GM18526 (cell line): ENCODE measurements around the gene TP73.

ENCODE experiments used
- POLR2A ChIP-seq: IDR thresholded peaks from 3 replicates; pipeline ENCODE4 v1.6.1; 2011; ENCODE audit not compliant: insufficient read length; ENCODE audit errors: extremely low read depth

Gene TP73

DNA sequence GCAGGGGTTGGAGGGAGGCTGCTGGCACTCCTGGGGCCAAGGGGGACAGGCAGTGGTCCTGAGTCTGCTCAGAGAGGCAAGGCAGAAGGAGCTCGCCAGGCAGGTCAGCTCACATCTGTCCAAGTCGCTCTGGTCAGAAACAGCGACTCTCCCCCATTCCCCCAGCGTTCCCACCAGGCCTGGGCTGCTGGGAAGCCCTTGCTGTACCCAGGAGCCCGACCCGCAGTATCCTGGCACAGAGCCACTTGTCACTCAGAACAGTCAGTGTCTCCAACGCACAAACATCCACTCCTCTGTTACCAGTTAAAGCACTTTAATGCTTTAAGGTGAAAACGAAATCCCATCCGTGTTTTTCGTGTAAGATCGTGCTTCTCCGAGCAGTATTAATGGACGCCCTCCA lies 83.4 kb downstream of the TP73 start:
- TF ChIP-seq POLR2A, result no peak

DNA sequence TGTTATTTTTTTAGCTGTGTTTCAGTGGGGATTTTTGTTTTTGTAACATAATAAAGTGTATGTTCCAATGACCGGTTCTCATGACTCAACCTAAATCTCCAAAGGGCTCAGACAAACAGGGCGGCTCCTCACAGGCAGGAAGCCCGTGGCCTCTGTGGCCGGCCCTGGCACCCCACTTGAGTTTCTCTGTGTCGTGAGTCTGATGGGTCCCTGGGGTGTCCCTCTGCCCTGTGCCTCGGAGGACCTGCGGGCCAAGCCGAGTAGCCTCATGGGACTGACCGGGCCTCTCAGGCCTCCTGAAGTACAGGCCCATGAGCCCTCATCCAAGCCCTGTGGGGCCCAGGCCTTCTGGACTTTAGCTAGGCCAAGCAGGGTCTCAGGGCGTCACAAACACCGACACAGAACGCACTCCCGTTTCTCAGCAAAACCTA lies 83.8 kb downstream of the TP73 start:
- no peak for TF ChIP-seq POLR2A

DNA sequence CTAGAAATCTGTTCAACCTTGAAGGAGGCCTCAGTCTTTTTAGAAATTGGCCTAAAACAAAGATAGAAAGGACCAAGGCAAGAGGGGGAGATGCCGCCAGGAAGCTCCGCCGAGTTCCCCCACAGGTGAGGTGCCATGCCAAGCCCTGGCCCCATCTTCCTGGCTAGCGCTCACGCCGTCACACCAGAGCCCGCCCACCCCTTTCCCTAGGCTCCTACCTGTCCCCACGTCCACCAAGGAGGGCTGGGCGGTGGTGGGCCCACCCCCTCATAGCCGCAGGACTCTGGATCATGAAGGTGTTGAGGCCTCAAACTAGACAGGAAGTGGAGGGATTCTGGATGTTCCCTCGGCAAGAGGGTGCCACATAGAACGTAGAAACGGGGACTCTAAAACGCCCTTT lies 84.4 kb downstream of the TP73 start:
- no peak for TF ChIP-seq POLR2A

DNA sequence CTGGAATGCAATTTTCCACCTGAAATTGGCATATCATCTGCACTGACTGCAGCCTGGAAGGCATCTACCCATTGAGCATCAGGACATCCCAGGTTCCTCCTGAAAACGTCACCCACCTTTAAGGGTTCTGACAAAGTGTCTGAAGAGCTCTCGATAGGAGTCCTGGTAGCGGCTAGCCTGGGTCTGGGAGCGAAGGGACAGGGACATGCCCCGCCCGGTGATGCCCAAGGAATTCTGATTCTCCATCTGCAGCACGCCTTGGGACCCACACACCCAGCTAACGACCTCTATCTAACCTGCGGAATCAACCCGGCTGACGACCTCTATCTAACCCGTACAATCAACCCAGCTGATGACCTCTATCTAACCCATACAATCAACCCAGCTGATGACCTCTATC lies 86.6 kb downstream of the TP73 start:
- TF ChIP-seq POLR2A, result no peak

DNA sequence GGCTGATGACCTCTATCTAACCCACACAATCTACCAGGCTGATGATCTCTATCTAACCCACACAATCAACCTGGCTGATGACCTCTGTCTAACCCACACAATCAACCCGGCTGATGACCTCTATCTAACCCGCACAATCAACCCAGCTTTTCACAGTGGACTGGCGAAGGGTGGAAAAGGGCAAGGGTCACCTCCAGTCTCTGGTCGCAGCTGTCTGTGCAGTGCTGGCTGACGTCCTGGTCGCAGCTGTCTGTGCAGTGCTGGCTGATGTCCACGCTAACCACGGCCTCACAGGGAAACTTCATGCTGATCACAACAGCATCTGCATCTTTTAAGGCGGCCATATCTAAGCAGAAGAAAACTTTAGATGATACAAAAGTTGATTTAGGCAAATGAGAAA lies 87.7 kb downstream of the TP73 start:
- no peak for TF ChIP-seq POLR2A

DNA sequence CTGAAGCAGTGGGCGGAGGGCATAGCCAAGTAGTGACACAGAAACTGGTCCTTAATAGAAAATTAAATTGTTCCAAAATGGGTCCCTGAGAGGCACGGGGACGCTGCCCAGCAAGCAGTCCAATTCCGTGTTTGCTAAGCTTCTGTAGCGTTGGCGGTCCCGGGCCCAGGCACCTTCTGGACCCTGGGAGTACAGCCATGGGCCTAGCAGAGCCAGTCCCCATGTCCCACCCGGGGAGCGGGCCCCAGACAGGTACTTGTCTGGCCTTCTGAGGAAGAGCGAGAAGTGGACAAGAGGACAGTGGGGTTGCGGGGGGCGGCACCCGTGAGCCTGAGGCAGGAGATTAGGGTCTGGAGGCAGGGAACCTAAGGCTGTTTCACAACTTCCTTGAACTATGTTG lies 88.4 kb downstream of the TP73 start:
- TF ChIP-seq POLR2A, result no peak

DNA sequence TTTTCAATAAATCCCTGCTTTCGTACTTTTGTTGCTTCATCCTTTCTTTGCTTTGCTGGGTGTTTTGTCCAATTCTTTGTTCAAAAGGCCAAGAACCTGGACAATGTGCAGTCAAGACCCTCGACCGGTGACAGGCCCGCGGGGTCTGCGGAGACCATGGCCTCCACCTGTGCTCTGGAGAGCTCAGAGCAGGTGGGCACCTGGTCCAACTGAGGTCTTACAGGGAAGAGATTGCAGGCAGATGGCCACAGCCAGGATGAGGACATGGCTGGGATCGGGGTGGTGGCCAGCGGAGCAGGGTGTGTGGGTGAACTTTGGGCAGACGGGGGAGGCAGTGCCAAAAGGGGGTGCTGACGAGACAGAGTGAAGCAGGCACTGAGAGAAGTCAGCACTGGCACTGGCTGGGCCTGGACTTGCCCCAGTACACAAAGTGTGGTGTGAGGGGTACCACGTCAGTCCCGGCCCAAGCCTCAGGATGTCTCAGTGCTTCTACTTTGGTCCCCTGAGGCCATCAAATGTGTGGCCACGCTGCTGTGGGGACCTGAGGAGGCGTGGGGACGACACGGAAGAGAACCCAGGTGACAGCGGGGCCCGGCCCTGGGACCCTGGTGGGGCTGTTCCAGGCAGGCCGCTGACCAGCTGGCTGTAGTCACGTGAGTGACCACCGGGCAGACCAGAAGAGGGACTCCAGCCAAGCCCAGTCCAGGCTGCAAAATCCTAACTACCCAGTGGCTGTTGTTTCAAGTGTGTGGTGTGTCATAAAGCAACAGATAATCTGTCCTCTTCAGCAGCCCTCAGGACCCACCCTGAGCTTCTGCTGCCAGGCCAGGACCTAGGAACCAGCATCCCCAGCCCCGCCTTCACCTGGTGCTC lies 89.5 kb downstream of the TP73 start:
- TF ChIP-seq POLR2A, result no peak

DNA sequence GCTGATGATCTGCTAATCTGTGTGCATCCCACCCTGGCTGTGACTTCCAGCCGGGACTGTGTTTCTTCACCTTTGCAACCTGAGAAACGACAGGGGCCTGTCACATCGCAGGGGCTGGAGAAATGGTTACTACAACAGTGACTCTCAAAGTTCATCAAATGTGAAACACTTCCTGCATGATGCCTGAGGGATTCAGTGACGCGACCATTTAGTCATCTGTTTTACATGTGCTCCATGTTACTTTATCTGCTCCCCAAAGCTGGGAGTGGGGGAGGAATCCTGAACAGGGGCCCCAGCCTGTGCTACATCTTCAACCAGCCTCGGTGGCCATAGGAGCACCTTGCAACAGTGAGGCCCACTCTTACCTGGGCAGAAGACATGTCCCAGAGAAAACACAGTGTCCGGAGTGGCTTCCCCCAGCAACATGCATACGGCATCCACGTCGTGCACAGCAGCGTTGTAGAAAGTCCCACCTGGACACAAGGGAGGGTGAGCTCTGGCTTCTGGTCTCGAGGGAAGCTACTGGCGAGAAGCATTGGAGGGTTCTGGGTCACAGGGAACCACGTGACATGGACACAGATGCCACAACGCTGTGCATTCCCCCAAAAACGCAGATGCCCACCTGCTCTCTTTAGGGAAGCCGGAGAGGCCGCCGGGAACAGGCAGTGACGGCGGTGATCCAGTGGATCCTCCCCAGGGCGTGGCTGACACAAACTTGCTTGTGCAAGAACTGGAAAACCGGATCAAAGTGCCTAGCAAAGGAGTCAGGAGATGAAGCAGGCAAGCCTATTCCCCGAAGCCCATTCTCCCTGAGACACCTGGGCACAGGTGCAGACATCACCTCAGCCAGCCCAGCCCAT lies 90.4 kb downstream of the TP73 start:
- no peak for TF ChIP-seq POLR2A

DNA sequence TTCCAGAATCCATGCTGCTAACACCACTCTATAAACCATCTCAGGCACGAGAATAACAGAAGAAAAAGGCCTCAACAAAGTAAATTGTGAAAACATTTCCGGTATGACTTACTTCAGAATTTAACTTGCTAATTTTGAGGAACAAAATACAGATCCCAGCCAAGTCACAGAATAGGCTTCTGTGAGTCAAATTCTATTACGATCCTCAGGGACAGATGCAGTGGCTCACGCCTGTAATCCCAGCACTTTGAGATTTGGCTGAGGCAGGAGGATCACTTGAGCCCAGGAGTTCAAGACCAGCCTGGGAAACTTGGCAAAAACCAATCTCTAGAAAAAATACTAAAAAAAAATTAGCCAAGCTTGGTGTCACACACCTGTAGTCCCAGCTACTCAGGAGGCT lies 91.1 kb downstream of the TP73 start:
- no peak for TF ChIP-seq POLR2A

DNA sequence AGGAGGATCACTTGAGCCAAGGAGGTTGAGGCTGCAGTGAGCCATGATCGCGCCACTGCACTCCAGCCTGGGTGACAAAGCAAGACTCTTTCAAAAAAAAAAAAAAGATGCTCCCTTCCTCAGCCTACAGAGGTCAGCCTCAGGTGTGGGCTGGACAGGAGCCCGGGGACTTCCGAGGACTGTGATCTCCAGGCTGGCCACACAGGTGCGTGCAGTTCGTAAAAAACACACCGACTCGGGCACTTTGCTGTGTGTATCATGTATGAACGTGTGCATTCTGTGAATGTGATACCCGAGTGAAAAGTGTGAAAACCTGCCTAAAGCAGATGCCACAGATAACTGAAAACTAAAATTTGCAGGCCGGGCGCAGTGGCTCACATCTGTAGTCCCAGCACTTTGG lies 91.5 kb downstream of the TP73 start:
- no peak for TF ChIP-seq POLR2A

DNA sequence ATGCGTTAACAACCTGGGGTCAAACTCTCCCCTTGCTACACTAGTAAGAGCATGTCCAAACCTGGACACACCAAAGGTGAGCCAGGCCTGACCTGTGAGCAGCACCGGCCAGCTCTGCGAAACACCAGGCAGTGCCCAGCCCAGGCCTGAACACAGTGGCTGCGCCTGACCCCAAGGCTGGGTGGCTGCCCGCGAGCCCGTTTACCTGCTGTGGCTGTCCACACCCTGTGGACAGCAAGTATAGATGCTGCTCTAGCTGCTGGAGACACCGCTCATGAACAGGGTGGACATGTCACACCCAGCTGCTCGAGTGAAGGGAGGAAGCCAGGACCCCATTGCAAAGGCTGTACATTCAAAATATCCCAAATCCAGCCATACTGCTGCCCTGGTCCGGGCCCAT lies 92.3 kb downstream of the TP73 start:
- no peak for TF ChIP-seq POLR2A

DNA sequence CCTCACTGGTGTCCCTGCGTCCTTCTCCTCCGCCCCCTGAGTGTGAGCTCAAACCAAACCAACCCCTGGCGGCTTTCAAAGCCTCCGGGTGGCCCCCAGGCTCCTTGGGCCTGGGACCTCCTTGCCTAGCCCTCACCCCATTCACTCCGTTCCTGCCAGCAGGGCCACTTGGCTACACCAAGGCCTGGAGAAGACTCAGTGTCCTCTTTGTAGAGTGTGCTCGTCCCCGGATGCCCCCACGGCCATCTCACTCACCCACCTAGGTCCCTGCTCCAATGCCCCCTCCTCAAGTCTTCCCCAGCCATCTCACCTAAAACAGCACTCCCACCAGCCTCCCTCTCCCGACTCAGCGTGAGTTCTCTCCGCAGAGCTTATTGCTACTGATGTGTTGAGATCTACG lies 92.8 kb downstream of the TP73 start:
- no peak for TF ChIP-seq POLR2A

DNA sequence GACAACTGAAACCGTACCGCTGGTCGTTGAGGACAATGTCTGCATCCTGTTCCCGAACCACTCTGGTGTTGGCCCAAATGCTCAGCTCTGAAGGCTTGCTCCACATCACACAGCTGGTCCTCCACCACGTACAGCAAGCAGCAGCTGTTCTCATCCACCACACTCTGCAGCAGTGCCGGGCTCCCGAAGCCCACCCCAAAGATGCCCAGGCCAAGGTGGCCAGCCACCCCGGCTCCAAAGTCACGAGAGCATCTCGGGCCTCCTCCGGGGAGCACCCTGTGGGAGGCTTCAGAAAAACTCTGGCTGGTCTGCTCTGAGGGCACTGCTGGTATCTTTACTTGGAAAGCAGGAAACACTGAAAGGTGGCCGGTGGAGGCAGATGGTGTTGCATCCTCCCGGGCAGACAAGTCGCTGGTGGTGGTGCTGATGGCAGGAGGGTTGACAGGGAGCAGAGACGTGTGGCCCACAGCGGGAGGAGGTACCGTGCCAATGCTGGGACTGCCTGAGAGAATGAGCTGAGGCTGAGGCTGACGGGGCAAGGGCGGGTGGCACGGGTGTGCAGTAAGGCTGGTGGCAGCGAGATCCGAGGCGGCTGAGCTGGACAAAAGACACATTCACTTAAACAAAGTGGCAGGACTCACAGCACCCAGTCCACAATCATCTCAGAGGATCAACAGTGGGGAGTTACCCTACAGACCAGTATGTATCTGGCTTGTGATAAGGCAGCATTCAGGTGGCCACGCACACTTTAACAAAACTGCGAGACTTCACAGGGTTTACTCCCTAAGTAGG lies 93.5 kb downstream of the TP73 start:
- TF ChIP-seq POLR2A, result no peak

DNA sequence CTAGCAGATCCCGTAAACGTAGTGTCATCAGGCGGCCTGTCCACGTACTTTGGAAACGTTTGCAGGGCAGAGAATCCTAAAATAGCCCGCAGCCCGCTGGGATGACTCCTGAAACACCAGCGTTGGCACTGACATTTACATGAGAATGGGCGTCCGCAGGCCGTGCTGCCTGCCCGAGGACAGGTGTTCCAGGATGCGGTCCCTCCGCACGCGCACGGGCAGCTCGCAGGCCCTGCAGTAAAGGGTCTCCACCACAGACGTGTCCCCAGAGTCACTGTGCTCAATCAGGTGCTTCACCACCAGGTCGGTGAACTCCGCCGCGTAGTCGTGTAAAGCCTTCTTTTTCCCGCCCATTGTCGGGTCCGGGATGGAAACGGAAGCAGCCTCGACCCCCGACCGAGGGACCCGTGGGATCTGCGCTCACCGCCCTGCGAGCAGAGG lies 94.1 kb downstream of the TP73 start:
- TF ChIP-seq POLR2A, result no peak

DNA sequence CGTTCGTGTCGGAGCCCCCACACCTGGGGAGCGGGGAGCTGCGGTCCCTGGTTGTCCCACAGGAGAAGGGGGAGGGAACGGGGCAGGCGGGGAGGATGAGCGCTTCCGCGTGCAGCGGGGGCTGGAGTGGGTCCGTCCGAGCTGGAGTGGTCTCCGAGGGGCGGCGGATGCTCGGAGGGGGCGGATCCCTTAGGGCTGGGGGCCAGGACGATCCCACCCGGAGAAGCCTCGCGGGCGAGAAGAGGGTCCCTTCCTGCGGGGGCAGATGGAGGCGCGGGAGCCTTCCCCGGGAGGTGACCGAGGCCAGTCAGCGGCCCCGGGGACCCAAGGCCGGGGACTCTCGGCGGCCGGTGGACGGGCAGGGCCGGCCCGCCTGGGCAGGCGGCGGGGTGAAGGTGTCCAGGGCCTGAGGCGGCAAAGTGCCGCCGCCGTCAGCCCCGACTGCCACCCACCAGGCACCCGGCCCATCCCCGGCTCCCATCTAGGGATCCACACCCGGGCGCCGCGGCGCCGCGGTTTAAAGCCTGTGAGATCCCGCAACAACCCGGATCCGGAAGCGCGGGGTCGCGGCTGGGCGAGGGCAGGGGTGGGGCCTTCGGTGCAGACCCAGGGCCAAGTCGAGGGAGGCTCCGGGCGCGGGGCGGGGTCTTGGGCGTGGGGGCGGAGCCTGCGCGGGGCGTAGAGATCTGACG lies 94.7 kb downstream of the TP73 start:
- TF ChIP-seq POLR2A, result peak; percentile 61
